GM19467 (cell line): ENCODE results near the gene UQCRH.
A peak's percentile ranks its signal among the peaks of the same experiment; 100 is the strongest.
"Not testable (repeated sequence)": the region's sequence is repeated elsewhere in the genome, so short reads cannot be mapped to it uniquely, and the experiment has no call there.

Experiments used
- ATAC-seq: cut with Tn5 transposase; IDR thresholded peaks from one replicate; pipeline ENCODE4 v1.9.1; 2021; ENCODE audit warnings: mild to moderate bottlenecking, moderate library complexity; ENCODE audit not compliant: unreplicated experiment

Gene UQCRH

GRCh38 chr1:46298387-46298786, 5.1 kb upstream of the UQCRH start:
- no peak for ATAC-seq

- ATAC-seq, result no peak
Measured at GRCh38 chr1:46300673-46301405, 2.7 kb upstream of the UQCRH start.

- no peak for ATAC-seq
Measured at GRCh38 chr1:46301406-46301807, 2.1 kb upstream of the UQCRH start.

- peak; percentile 29 for ATAC-seq
Measured at GRCh38 chr1:46301808-46302640, 1.5 kb upstream of the UQCRH start.

GRCh38 chr1:46302641-46303037, 859 bp upstream of the UQCRH start:
- ATAC-seq, result peak; percentile 6

- ATAC-seq, result no peak
Measured at GRCh38 chr1:46303872-46304326, 401 bp downstream of the UQCRH start.

GRCh38 chr1:46306159-46306530, 2.6 kb downstream of the UQCRH start:
- ATAC-seq, result no peak

- no peak for ATAC-seq
Measured at GRCh38 chr1:46309401-46310159, 6.1 kb downstream of the UQCRH start.

- no peak for ATAC-seq
Measured at GRCh38 chr1:46310321-46310720, 6.8 kb downstream of the UQCRH start.

GRCh38 chr1:46315669-46316403, 12.3 kb downstream of the UQCRH start:
- ATAC-seq, result no peak

- ATAC-seq, result no peak
Measured at GRCh38 chr1:46317323-46317722, 13.8 kb downstream of the UQCRH start.

GRCh38 chr1:46319301-46319700, 15.8 kb downstream of the UQCRH start:
- not testable (repeated sequence) for ATAC-seq

GRCh38 chr1:46319960-46320914, 16.7 kb downstream of the UQCRH start:
- not testable (repeated sequence) for ATAC-seq

GRCh38 chr1:46322191-46322590, 18.7 kb downstream of the UQCRH start:
- not testable (repeated sequence) for ATAC-seq

- not testable (repeated sequence) for ATAC-seq
Measured at GRCh38 chr1:46325285-46326076, 22.0 kb downstream of the UQCRH start.

GRCh38 chr1:46328182-46328581, 24.7 kb downstream of the UQCRH start:
- ATAC-seq, result not testable (repeated sequence)

- not testable (repeated sequence) for ATAC-seq
Measured at GRCh38 chr1:46329807-46330206, 26.3 kb downstream of the UQCRH start.

- not testable (repeated sequence) for ATAC-seq
Measured at GRCh38 chr1:46330381-46330780, 26.9 kb downstream of the UQCRH start.
